A549 treated with GW870086 at 1 μM for 4 hours (cell line): ENCODE results near the gene PPIG. TPM values are rescaled to one million over a fixed set of nuclear protein-coding genes. Genes with fewer than 3 reads are reported as not detected.

Experiments used
- total RNA-seq: library from RNA; stranded (reverse); fragments of 200-300 nt; extraction: Qiagen RNA extraction; gene quantifications from 5 replicates; pipeline ENCODE4 v1.2.3, GENCODE V29; 2022; ENCODE audit warnings: low read depth

The PPIG gene
- 28.9 to 41.3 TPM (median 37.7 TPM) in 5 replicates for total RNA-seq

GRCh38 chr2:169584005-169584877 lies at the start of gene PPIG:
Gene PPIG, plus strand, starts transcription at chr2:169584351. Its CDS starts 19,691 bp downstream, at chr2:169604042.

GRCh38 chr2:169573160-169573973 lies 10.8 kb upstream of the PPIG start, which contains the start of gene FASTKD1:
Gene FASTKD1, minus strand, starts transcription at chr2:169573865. Its CDS starts 1,836 bp downstream, at chr2:169572029.

Other genes starting within 250 kb of the PPIG start
- gene LRP2, start 221.8 kb upstream of the PPIG start, total RNA-seq, result not detected in 5 replicates
- 4.8 to 6.0 TPM (median 6.0 TPM) in 5 replicates for gene BBS5, start 104.9 kb upstream of the PPIG start, total RNA-seq
- 0.08 to 0.17 TPM (median 0.11 TPM) in 4 of 5 replicates, not detected in the other for gene KLHL41, start 74.6 kb upstream of the PPIG start, total RNA-seq
- gene FASTKD1, start 10.5 kb upstream of the PPIG start, total RNA-seq, result 18.8 to 30.4 TPM (median 21.9 TPM) in 5 replicates
- gene CFAP210, start 110.1 kb downstream of the PPIG start, total RNA-seq, result 0.13 to 0.81 TPM (median 0.42 TPM) in 5 replicates
- 1.9 to 3.5 TPM (median 3.0 TPM) in 5 replicates for gene PHOSPHO2, start 110.1 kb downstream of the PPIG start, total RNA-seq
- gene KLHL23, start 149.5 kb downstream of the PPIG start, total RNA-seq, result 6.0 to 7.7 TPM (median 7.1 TPM) in 5 replicates
- 129 to 149 TPM (median 143 TPM) in 5 replicates for gene SSB, start 214.5 kb downstream of the PPIG start, total RNA-seq
- 65.0 to 79.5 TPM (median 69.9 TPM) in 5 replicates for gene METTL5, start 240.6 kb downstream of the PPIG start, total RNA-seq
- gene UBR3, start 243.1 kb downstream of the PPIG start, total RNA-seq, result 7.0 to 11.3 TPM (median 9.4 TPM) in 5 replicates